GM12872 (cell line): ENCODE measurements around the gene PODN.

Source experiments
- TF ChIP-seq, protein P1 (sequence below): IDR thresholded peaks from 3 replicates; pipeline ENCODE4 v1.5.1; 2011; ENCODE audit warnings: low read depth, mild to moderate bottlenecking, low read length, moderate library complexity; ENCODE audit not compliant: insufficient read depth

Gene PODN

DNA sequence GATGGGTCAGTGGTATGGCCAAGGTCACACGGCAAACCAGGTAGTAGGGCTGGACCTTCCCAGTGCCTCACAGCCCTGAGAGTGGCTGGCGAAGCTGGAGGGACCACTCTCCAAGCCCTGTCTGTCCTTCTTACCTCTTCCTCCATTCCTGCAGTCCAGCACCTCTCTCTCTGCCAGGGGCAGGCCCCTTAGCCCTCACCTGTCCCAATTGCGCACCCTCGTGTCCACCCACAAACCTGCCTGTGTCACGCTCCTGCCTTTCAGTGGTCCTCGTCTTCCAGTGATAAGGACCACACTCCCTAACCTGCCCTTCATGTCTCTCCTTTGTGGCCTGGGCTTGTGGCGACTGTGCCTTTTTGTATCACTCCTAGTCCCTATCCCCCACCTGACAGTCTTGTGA is 3.4 kb downstream of the PODN start:
- TF ChIP-seq, protein P1, sequence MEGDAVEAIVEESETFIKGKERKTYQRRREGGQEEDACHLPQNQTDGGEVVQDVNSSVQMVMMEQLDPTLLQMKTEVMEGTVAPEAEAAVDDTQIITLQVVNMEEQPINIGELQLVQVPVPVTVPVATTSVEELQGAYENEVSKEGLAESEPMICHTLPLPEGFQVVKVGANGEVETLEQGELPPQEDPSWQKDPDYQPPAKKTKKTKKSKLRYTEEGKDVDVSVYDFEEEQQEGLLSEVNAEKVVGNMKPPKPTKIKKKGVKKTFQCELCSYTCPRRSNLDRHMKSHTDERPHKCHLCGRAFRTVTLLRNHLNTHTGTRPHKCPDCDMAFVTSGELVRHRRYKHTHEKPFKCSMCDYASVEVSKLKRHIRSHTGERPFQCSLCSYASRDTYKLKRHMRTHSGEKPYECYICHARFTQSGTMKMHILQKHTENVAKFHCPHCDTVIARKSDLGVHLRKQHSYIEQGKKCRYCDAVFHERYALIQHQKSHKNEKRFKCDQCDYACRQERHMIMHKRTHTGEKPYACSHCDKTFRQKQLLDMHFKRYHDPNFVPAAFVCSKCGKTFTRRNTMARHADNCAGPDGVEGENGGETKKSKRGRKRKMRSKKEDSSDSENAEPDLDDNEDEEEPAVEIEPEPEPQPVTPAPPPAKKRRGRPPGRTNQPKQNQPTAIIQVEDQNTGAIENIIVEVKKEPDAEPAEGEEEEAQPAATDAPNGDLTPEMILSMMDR, result no peak

DNA sequence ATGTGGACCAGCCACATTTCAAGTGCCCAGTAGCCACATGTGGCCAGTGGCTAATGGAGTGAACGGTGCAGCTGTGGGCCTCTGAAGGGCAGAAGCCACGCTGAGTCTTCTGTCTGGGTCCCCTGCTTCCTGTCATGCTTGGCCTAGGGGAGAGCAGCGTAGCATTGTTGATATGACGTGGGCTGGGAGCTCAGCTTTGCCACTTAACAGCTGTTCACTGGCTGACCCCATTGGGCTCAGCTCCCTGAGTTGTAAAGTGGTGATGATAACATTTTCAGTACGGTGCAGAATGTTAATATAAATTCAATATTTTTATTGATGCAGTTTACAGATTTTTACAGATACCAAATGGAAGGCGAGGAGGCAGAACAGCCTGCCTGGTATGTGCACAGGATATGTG is 4.5 kb downstream of the PODN start:
- TF ChIP-seq, protein P1, result no peak

DNA sequence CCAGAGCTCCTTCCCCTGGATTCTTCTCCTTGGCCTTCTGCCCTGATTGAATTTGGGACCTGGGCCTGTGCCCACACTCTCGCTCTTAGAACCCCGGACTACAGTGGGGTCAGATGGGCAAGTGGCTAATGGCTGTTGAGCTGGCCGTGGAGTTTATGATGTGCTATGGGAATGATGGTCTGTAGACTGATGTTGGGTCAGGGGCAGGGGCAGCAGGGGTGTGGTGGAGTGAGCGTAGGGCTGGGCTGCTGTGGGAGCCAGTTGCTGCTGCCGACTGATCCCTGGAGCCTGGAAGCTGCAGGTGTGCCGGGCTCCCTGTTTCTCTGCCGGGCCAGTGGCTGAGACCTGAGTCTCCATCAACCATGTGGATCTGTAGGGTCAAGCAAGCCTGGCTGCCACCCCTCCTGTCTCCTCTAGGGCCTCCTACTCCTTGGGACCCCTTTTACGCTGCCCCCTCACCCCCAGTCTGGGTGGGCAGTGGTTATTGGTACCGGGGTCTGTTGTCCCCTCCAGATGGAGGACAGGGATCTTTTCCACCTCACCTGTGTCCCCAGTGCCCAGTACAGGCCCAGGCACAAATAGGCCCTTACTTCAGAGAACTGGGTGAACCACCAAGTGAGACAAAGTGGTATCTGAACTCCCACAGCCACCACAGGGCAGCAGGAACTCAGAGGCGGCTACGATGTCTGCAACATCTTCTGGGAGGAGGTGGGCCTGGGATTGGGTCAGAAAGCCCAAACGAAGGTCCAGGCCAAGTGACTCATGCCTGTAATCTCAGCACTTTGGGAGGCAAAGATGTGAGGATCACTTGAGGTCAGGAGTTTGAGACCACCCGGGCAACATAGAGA is 5.1 kb downstream of the PODN start:
- TF ChIP-seq, protein P1, result no peak

- TF ChIP-seq, protein P1, result no peak
These were observed 5.9 kb downstream of the PODN start for GRCh38 chr1:53067886-53068285.

DNA sequence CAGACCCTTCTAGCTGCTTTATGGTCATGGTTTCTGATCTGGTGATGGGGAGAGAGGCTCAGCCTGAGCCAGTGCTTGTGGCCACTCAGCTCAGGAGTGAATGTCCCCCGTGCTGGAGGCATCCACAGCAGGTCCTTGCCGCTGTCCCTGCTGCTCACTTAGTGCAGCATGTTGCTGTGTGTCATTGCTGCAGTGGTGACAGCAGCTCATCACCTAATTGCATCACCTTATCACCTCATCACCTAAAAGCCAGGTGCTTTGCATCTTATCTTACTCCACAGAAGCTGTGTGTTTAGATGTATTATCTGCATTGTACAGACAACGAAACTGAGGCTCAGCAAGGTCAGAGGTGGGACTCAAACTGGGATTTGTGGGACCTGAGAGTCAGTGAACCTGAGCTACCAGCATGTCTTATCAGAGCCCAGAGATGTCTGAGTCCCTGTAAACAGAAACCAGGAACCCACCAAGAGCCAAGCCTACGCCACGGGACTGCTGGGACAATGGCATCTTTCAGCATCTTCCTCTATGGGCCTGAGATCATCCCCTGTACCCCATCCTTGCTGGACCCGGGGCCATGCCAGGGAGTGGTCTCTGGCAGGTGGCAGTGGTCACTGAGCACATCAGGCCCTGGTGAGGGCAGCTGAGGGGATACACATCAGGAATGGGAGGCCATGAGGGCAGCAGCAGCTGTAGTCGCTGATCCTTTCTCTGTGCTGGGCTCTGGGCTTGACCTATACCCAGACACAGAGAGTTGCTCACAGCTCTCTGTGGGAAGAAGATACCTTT is 6.5 kb downstream of the PODN start:
- TF ChIP-seq, protein P1, result no peak

DNA sequence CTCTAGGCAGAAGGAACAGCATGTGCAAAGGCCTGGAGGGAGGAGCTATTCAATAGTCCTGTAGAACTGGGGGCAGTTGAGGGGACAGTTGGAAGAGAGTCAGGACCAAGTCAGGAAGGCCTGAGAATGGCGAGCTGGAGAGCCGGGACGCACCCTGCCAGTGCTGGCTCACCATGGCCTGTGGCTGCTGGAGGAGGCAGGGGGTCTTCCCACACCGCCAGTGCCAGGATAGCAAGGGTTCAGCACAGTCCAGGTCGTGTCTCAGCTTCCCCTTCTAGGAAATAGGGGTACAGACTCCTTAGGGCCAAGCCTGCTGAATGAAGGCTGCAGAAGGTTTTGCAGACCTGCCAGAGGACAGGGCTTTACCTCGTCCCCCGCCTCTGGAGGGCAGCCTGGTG is 7.3 kb downstream of the PODN start:
- TF ChIP-seq, protein P1, result no peak

DNA sequence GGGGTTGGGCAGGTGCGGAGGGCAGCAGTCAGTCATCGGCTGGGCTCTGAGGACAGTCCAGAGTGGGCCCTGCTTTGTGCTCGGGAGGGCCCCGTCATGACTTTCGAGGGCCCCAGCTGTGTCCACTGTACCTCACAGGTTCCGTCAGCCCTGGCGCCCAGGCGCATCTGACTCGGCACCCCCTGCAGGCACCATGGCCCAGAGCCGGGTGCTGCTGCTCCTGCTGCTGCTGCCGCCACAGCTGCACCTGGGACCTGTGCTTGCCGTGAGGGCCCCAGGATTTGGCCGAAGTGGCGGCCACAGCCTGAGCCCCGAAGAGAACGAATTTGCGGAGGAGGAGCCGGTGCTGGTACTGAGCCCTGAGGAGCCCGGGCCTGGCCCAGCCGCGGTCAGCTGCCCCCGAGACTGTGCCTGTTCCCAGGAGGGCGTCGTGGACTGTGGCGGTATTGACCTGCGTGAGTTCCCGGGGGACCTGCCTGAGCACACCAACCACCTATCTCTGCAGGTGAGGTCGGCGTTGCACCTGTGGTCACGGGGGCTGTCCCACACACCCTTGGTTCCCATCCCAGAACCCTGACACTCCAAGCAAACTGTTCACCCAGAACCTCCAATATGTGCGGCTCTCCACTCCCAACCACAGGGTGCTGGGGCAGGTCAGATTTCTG is 7.8 kb downstream of the PODN start:
- TF ChIP-seq, protein P1, result no peak
